Liver (tissue), 3 donors: ENCODE measurements around the gene KLK13.

ENCODE experiments used
- CTCF ChIP-seq: fragments of 150-350 bp; IDR thresholded peaks from 2 replicates; pipeline ENCODE4 v1.5.1; 2017; ENCODE audit warnings: improper control_type of control experiment, low read depth, low read length; ENCODE audit not compliant: missing input control
- RAD21 ChIP-seq, 2 donors: IDR thresholded peaks; 2 replicates each; pipeline ENCODE4 v1.6.1; 2016; ENCODE audit warnings: antibody characterized with exemption in 2 of 2, mild to moderate bottlenecking in 2 of 2
- TAF1 ChIP-seq: conservative IDR thresholded peaks from 2 replicates; pipeline ENCODE4 v1.6.1; 2016; ENCODE audit warnings: antibody characterized with exemption, mild to moderate bottlenecking
- donor health status: healthy.
- donor health status: healthy.

DNA sequence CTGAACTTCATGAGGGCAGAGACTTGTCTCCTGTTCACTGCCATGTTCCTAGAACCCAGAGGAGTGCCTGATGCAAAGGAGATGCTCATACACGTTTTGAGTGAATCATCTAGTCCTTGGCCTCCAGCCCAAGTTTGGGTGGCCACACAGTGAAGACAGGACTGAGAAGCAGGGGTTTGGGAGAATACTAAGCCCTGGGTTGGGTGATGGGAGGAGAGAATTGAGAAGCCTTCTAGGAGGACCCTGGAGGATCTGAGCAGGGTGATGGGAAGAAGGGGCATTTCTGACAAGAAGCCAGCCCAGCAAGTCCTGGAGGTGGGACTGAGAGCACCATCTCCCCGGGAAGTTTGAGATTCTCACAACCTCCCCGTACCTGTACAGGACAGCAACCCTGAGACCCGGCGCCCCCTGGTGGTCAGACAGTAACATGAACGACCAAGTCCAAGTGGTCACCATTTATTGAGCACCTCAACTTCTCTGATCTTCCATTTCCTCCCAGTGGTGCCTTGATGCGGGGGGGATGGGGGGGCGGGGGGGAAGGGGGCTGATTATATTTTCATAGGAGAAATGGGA is 32.4 kb upstream of the KLK13 start:
- TF ChIP-seq CTCF: peak; percentile 49
- TF ChIP-seq TAF1: no peak
- peak in 1 of 2 donors; percentile 63 for TF ChIP-seq RAD21 (IDR thresholded peaks at IDR 0.05)
